ENCODE results near the gene SHISA4.
"Not testable (repeated sequence)": the region's sequence is repeated elsewhere in the genome, so short reads cannot be mapped to it uniquely, and the experiment has no call there.

SHISA4 gene

DNA sequence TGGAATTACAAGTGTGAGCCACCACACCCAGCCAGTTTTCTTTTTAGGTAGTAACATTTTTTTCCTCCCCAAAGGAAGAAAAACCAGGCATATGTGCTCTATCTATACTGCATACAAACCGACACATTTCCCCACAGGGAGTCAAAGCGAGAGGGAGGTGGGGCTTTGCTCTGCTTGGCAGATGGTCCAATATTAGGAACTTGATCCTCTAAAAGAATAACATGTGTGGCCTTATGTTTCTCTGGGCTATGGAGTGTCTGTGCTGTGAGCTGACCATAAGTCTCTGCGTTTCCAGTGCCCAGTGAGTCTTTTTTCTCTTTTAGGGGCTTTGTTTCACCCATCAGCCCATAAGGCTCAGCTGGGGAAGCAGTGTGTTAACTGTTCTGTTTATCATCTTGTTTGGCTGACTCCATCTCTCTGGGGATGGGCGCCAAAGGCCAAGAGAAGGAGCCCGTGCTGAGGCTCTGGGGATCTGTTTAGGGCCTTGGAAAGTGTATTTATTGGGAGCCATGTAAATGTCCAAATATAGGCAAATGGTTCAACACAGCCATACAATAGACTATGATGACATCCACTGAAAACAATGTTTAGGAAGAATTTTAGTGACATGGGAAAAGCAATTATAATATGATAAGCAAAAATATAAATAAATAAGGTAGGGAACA lies 37.4 kb downstream of the SHISA4 start:
- DNase-seq (ENCODE audit: low read depth in 2 of 3, low spot score in 1 of 3), result no peak

DNA sequence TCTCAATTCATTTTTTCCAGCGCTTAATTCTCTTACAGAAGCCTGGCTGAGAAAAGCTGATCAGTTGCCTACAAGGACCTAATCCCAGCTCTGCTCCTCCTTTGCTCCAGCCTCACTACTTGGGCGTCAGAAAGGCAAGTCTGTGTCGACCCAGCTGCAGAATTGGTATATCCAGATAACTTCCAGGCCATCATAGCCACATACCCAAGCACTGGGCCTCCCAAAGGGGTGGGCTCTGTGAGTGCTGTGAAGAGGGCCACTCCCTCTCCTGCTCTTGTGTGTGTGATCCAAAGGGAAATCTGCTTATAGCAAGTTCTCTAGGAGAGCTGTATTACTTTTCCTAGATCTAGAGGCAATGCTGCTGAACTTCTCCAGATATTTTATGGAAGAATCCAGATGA lies 39.6 kb downstream of the SHISA4 start:
- DNase-seq (ENCODE audit: low read depth in 2 of 3, low spot score in 1 of 3), result no peak

DNA sequence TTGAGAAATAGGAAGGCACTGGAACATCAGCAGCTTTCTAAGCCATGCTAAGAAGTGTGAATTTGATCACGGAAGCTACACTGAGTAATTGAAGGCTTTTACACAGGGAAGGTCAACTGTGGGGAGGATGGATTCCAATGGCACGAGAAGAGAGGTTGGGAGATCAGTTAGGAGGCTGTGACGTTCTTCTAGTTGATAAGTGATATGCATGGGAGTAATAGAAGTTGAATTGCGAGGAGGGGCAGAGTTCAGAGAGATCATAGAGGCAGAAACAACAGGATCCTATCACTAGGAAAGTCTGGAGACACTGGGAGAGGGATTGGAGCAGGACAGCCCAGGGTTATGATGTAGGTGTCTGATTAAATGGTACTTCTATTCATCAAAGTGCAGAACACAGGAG lies 41.4 kb downstream of the SHISA4 start:
- no peak for DNase-seq (ENCODE audit: low read depth in 2 of 3, low spot score in 1 of 3)

DNA sequence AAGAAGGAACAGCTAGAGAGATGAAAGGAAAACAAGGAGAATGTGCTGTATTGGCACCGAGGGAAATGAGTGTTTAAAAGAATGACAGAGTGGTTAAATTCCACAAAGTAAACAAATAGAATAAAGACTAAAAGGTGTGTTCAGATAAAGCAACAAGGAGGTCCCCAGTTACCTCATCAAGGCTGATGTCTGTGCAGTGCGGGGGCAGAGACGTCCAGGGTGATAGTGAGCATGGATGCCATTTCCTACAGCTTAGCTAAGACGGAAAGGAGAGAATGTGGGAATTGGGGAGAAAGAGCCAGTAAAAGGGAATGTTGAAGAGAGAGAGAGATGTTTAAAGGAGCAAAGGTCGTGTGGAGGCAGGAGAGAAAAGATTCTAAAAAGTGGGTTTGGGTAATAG lies 42.1 kb downstream of the SHISA4 start:
- no peak for DNase-seq (ENCODE audit: low read depth in 2 of 3, low spot score in 1 of 3)

DNA sequence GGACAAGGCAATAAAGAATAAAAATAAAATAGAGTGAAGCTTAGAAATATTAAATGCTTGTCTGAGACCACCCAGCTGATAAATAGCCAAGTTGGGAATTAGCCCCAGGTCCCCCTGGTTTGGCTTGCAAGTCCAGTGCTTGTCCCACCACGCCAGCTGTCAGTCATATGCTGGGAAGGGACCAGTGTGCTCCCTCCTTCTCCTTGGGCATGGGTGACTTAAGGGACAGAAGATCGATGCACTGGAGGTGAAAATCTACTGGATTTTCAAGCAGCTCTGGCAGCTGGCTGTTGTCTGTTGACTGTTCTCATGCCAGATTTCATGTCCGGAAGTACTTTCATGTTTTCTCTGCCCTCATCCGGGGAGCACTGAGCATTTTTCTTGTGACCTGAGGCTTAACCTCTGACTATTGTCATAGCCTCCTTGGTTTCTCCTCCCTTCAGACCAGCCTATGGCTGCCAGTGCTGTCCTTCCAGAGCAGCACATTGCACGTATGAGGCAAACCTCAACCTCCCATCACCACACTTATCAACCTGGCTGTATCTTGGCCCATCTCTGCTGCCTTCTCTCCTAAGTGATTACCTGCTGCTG lies 45.2 kb downstream of the SHISA4 start:
- DNase-seq (ENCODE audit: low read depth in 2 of 3, low spot score in 1 of 3), result no peak

DNA sequence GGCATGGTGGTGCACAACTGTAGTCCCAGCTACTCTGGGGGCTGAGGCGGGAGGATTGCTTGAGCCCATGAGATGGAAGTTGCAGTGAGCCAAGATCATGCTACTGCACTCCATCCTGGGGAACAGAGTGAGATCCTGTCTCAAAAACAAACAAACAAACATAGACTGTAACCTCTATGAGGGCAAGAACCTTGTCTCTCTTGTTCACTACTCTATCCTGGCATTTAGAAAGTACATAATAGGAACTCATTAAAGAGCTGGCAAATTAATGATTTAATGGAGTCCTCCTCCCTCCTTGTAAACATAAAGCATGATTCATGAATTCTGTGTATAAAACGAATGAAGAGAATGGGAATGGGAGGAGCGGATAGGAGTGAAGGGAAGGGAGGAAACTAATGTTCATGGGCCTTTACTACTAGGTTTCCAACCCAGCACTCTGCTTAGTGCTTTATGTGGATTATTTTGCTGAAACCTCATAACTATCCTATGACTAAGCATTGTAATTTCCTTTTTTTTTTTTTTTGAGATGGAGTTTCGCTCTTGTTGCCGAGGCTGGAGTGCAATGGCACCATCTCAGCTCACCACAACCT lies 49.0 kb downstream of the SHISA4 start:
- DNase-seq (ENCODE audit: low read depth in 2 of 3, low spot score in 1 of 3), result no peak

DNA sequence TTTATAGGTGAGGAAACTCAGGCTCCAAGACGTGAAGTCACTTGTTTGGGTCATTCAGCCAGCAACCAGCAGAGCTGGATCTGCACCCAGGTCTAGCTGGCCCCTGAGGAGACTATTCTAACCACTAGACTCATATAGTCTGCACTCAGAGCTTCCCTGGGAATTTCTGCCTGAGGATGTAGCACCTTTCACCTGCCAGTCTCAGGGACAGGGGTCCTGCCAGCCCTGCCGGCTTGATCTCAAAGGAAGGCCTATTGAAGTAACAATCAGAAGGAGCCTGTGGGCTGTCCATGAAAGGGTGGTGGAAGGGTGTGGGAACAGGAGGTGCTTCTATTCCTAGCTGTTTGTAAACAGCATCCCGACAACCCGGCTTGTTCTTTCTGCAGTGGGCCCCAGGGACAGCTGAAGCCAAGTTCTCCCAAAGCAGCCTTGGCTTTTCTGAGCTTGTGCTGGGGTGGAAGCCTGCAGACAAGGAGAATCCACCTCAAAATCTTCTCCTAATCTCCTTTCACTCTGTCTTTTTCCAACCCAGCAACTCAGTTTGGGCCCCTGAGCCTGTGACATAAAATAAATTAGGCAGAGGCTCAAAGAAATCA lies 49.8 kb downstream of the SHISA4 start:
- no peak for DNase-seq (ENCODE audit: low read depth in 2 of 3, low spot score in 1 of 3)

DNA sequence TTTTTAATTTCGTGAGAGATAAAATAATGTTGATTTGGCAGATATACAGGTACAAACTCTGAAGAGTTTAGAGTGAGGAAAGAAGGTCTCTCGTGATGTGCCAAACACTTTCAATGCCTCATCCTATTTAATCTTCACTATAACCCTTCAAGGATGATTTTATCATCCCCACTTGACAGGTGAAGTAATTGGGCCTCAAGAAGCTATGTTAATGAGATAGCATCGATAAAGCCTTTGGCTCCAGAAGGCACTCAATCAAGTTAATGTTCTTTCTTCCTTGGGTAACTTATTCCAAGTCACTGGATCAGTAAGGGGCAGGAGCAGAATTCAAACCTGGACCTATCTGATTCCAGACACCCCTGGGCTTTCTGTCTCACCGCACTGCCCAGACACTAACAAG lies 50.5 kb downstream of the SHISA4 start:
- DNase-seq (ENCODE audit: low read depth in 2 of 3, low spot score in 1 of 3), result no peak

DNA sequence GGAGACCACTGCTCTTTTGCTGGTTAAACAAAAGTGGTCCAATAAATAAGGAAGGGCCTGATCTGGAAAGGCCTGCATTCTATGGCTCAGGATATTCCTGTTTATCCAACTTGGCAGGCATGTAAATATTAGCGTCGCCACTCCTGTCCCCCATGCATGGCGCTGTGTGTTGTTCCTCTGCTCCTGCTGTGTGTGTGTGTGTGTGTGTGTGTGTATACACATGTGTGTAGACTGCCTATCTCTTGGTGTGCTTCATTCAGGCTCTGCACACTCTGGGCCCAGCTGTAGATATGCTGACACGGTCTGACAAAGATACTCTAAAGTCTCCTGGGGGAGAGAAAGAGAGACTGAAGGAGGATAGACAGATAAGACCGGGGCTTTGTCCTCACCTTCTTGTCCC lies 50.9 kb downstream of the SHISA4 start:
- no peak for DNase-seq (ENCODE audit: low read depth in 2 of 3, low spot score in 1 of 3)

DNA sequence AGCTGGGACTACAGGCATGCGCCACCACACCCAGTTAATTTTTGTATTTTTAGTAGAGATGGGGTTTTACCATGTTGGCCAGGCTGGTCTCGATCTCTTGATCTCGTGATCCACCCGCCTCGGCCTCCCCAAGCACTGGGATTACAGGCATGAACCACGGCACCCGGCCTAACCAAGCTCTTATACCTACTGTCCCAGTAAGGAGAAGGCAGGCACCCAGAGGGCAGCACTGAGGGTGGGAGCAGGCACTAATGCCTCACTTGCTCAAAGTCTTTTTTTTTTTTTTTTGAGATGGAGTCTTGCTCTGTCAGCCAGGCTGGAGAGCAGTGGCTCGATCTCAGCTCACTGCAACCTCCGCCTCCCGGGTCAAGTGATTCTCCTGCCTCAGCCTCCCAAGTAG lies 51.6 kb downstream of the SHISA4 start:
- DNase-seq (ENCODE audit: low read depth in 2 of 3, low spot score in 1 of 3), result not testable (repeated sequence)

DNA sequence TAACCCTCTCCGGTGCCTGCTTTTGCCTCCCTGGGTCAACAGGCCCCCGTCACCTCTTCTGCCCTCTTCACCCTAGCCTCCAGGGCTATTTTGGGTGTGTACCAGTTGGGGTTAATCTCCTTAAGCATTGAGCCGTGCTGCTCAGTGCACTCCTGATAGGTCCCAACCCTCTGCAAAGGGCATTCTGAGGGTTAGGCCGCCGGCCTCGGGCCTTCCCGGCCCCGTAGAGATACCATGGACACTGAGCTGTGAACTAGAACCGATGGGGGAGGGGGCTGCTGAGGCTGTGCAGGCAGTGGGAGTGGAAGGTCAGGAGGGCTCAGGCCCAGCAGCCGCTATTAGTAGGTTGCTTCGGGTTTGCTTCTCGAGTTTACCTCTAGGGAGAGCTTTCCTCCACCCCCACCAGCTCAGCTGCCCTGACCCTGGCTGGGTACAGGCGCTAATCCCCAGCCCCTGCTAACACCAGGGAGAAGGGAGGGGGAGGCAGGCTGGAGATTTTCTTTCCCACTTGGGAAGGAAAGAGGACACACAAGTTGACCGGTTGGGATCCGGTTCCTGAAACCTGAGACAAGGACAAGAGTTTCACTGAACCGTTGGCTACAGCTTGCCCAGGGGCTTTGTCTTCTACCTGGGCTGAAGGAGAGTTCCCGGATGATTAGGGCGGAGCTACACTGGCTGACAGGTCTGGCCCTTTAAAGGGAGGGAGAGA lies 52.9 kb downstream of the SHISA4 start:
- no peak for DNase-seq (ENCODE audit: low read depth in 2 of 3, low spot score in 1 of 3)

DNA sequence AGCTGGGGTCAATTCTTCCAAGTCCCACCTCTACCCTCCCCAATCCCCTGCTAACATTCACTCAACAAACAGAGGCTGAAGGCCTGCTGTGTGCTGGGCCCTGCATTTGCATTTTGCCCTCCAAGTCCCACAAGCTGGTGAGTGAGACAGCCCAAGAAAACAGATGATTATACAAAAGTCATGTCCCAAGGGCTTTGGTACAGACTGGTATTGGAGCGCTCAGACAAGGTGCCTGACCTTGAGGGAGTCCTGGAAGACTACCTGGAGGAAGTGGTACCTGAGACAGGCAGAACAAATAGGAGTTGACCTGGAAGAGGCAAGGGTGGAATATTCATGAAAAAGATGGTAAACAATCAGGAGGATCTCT lies 53.4 kb downstream of the SHISA4 start:
- DNase-seq (ENCODE audit: low read depth in 2 of 3, low spot score in 1 of 3), result no peak

All from stimulated activated CD4-positive, alpha-beta T cell treated with anti-CD3 and anti-CD28 coated beads, Interleukin-12 subunit alpha, Interleukin-12 subunit beta, amount 100 ng/mL, for 48 hours (primary cell).